ENCODE measurements around the gene NAALADL2.
A peak's percentile ranks its signal among the peaks of the same experiment; 100 is the strongest.

Gene NAALADL2

DNA sequence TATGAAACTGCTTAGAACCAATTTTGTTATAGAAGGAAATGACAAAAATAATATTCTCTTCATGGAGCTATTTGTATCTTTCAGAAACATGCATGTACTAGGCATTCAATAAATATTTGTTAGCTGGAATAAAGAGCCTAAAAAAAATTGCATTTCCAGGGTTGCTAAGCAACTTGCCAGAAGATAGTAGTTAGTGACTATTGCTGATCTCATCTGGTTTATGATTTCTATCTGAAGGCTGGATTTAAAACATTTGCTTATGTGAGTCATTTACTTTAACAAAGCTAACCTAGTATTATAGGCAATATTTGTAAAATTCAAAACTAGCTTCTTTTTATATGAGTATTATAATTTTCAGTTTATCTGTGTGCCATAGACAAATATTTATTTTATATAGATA lies 78.3 kb downstream of the NAALADL2 start:
- in situ Hi-C loops (cut with HindIII; ENCODE audit: low pct_ligation_motif_present, low sequenced_read_pairs) = no loop called here
- DNase-seq = peak; percentile 43
- no peak for TF ChIP-seq CTCF (IDR thresholded peaks at IDR 0.05; ENCODE audit: low read depth, low read length, missing control alignments)
- no peaks in the 10 kb centered on the region for H3K27me3 ChIP-seq (replicated peaks)
- peak overlapping the region; percentile 15 for H3K27ac ChIP-seq
- no peak overlapping the region for H3K4me3 ChIP-seq (ENCODE audit: low read depth, low read length)
- no peaks in the 10 kb centered on the region for H3K36me3 ChIP-seq (replicated peaks)

DNA sequence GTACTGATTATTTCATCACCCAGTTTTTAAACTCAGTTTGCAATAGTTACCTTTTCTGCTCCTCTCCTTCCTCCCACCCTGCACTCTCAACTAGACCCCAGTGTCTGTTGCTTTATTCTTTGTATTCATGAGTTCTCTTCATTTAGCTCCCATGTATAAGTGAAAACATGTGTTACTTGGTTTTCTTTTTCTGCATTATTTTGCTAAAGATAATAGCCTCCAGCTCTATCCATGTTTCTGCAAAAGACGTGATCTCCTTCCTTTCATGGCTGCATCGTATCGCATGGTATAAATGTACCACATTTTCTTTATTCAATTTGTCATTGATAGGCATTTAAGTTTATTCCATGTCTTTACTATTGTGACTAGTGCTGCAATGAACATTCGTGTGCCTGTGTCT lies 79.0 kb downstream of the NAALADL2 start:
- H3K27ac ChIP-seq = no peak overlapping the region
- DNase-seq = no peak
- no peak for TF ChIP-seq CTCF (IDR thresholded peaks at IDR 0.05; ENCODE audit: low read depth, low read length, missing control alignments)
- in situ Hi-C loops (cut with HindIII; ENCODE audit: low pct_ligation_motif_present, low sequenced_read_pairs) = no loop called here
- no peaks in the 10 kb centered on the region for H3K27me3 ChIP-seq (replicated peaks)
- H3K4me3 ChIP-seq (ENCODE audit: low read depth, low read length) = no peak overlapping the region
- no peaks in the 10 kb centered on the region for H3K36me3 ChIP-seq (replicated peaks)

GRCh38 chr3:174940151-174940550 lies 81.0 kb downstream of the NAALADL2 start:
- Histone ChIP-seq H3K4me3 (ENCODE audit: low read depth, low read length) (no peak overlapping the region), H3K27me3 (replicated peaks) (no peaks in the 10 kb centered on the region), H3K36me3 (replicated peaks) (no peaks in the 10 kb centered on the region), H3K27ac (no peak overlapping the region)
- DNase-seq = no peak
- in situ Hi-C loops (cut with HindIII; ENCODE audit: low pct_ligation_motif_present, low sequenced_read_pairs) = no loop called here
- TF ChIP-seq CTCF (IDR thresholded peaks at IDR 0.05; ENCODE audit: low read depth, low read length, missing control alignments) = no peak

DNA sequence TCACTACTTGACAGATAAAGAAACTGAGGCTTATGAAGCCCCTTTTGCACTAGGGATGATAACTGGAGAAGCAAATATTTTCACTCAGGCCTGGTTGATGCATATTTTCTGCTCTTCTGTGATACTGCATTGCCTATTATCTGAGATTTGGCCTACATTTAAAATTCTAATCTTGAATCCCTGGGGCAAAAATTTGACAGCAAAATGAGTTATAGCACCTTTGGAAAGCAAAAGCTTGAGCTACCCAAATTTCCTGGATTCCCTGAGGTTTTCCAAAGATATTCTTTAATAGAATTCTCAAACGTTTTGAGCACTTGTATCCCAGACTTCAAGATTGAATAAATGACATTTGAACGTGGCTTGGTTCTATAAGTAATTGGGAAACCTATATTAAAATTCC lies 86.1 kb downstream of the NAALADL2 start:
- DNase-seq = no peak
- in situ Hi-C loops (cut with HindIII; ENCODE audit: low pct_ligation_motif_present, low sequenced_read_pairs) = no loop called here
- Histone ChIP-seq H3K27ac (no peak overlapping the region), H3K27me3 (replicated peaks) (no peaks in the 10 kb centered on the region), H3K36me3 (replicated peaks) (no peaks in the 10 kb centered on the region), H3K4me3 (ENCODE audit: low read depth, low read length) (no peak overlapping the region)
- no peak for TF ChIP-seq CTCF (IDR thresholded peaks at IDR 0.05; ENCODE audit: low read depth, low read length, missing control alignments)

DNA sequence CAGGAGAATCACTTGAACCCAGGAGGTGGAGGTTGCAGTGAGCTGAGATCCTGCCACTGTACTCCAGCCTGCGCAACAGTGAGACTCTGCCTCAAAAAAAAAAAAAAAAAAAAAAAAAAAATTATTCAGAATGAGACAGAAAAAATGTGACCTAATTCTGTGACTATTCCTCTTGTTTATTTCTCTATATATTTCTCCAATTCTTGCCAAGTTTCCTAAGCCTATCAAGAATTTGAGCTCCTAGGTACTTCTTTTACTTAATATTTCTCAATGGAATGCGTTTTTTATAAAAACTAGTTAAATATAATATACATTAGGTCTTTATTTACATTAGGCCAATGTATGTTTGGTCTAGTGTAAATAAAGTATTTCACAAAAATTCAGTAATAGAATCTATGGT lies 86.8 kb downstream of the NAALADL2 start:
- H3K27ac ChIP-seq = no peak overlapping the region
- H3K27me3 ChIP-seq (replicated peaks) = no peaks in the 10 kb centered on the region
- no peak overlapping the region for H3K4me3 ChIP-seq (ENCODE audit: low read depth, low read length)
- TF ChIP-seq CTCF (IDR thresholded peaks at IDR 0.05; ENCODE audit: low read depth, low read length, missing control alignments) = no peak
- no peaks in the 10 kb centered on the region for H3K36me3 ChIP-seq (replicated peaks)
- DNase-seq = no peak
- in situ Hi-C loops (cut with HindIII; ENCODE audit: low pct_ligation_motif_present, low sequenced_read_pairs) = no loop called here

DNA sequence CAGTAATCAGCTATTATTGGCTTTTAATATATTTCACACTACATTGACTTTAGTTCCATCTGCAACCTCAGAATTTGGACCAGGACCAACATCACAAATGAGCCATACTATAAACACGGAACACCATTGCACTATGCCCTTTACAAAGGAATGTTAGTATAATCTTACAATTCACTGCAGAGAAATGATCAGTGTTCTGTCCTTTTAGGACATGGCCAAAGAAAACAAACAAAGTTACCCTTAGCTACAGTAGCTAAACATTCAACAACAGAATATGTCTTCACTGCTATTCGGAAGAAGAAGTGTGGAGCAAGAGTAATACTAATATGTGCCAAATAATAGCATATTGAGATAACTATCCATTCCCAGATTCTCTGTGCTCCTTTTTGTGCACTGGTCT lies 90.4 kb downstream of the NAALADL2 start:
- peak; percentile 95 for DNase-seq
- Histone ChIP-seq H3K27ac (peak overlapping the region; percentile 90), H3K27me3 (replicated peaks) (no peaks in the 10 kb centered on the region), H3K36me3 (replicated peaks) (no peaks in the 10 kb centered on the region), H3K4me3 (ENCODE audit: low read depth, low read length) (no peak overlapping the region)
- TF ChIP-seq CTCF (IDR thresholded peaks at IDR 0.05; ENCODE audit: low read depth, low read length, missing control alignments) = no peak
- in situ Hi-C loops (cut with HindIII; ENCODE audit: low pct_ligation_motif_present, low sequenced_read_pairs) = no loop called here
